Measurements from ENCODE around the gene HOXB1. TPM values are rescaled to one million over a fixed set of nuclear protein-coding genes. Genes with fewer than 3 reads are reported as not detected.
"Not testable (repeated sequence)": the region's sequence is repeated elsewhere in the genome, so short reads cannot be mapped to it uniquely, and the experiment has no call there.

Gene HOXB1
- total RNA-seq, 4 donors from 2014 or later = not detected

DNA sequence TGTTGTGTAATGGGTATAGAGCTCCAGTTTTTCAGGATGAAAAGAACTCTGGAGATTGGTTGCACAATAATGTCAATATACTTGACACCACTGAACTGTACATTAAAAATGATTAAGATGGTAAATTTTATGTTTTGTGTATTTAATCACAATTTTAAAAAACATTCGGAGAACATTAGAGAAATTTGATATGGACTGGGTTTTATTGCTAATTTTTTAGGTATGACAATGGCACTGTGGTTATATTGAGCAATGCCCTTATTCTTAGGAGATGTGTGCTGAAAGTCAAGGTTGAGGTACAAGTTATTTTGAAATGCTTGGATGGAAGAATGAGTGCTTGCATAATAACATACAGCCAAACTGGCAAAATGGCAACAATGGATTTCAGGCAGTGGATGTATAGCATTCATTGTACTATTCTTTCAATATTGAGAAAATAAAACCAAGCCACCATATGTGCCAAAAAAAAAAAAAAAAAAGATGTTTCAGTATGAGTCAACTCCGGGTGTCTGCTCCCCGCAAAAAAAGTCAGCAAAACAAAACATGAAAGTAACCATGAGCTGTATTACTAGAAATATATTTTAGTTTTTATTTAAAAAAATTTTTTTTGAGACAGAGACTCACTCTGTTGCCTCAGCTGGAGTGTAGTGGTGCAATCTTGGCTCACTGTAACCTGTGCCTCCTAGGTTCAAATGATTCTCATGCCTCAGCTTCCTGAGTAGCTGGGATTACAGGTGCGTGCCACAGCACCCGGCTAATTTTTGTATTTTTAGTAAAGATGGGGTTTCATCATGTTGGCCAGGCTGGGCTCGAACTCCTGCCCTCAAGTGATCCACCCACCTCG is 19.8 kb downstream of the HOXB1 start:
- Histone ChIP-seq H3K36me3 (no peaks in the 10 kb centered on the region), H3K9me3 (no peaks in the 10 kb centered on the region), H3K27ac (no peak overlapping the region), H3K4me3 (no peak overlapping the region), H3K4me1 (no peaks in the 10 kb centered on the region), H3K27me3 (no peaks in the 10 kb centered on the region)
- intact Hi-C loops (cut with DNase I; ENCODE audit: low total_unique reads) = no loop called here
- no peak for DNase-seq
- TF ChIP-seq, protein P1, sequence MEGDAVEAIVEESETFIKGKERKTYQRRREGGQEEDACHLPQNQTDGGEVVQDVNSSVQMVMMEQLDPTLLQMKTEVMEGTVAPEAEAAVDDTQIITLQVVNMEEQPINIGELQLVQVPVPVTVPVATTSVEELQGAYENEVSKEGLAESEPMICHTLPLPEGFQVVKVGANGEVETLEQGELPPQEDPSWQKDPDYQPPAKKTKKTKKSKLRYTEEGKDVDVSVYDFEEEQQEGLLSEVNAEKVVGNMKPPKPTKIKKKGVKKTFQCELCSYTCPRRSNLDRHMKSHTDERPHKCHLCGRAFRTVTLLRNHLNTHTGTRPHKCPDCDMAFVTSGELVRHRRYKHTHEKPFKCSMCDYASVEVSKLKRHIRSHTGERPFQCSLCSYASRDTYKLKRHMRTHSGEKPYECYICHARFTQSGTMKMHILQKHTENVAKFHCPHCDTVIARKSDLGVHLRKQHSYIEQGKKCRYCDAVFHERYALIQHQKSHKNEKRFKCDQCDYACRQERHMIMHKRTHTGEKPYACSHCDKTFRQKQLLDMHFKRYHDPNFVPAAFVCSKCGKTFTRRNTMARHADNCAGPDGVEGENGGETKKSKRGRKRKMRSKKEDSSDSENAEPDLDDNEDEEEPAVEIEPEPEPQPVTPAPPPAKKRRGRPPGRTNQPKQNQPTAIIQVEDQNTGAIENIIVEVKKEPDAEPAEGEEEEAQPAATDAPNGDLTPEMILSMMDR (IDR thresholded peaks at IDR 0.05) = no peak
- TF ChIP-seq POLR2A (IDR thresholded peaks at IDR 0.05) = no peak

DNA sequence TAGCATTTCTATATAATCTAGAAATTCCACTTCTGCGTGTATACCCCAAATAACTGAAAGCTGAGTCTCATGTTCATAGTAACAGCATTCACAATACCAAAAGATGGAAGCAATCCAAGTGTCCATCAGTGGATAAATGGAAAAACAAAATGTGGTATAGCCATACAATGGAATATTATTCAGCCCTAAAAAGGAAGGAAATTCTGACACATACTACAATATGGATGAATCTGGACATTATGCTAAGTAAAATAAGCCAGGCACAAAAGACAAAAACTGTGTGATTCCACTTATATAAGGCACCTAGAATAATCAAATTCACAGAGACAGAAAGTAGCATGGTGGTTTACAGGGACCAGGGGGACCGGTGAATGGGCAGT is 20.4 kb downstream of the HOXB1 start:
- intact Hi-C loops (cut with DNase I; ENCODE audit: low total_unique reads) = no loop called here
- Histone ChIP-seq H3K9me3 (no peaks in the 10 kb centered on the region), H3K36me3 (no peaks in the 10 kb centered on the region), H3K27ac (no peak overlapping the region), H3K4me1 (no peaks in the 10 kb centered on the region), H3K4me3 (no peak overlapping the region), H3K27me3 (no peaks in the 10 kb centered on the region)
- TF ChIP-seq, protein P1 (IDR thresholded peaks at IDR 0.05) = no peak
- no peak for TF ChIP-seq POLR2A (IDR thresholded peaks at IDR 0.05)
- no peak for DNase-seq

DNA sequence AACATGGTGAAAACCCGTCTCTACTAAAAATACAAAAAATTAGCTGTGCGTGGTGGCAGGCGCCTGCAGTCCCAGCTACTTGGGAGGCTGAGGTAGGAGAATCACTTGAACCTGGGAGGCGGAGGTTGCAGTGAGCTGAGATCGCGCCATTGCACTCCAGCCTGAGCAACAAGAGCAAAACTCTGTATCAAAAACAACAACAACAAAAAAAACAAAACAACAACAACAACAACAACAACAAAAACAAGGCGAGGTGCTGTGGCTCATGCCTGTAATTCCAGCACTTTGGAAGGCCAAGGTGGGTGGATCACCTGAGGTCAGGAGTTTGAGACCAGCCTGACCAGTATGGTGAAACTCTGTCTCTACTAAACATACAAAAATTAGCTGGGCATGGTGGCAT is 21.1 kb downstream of the HOXB1 start:
- H3K4me1 ChIP-seq; H3K27ac ChIP-seq; H3K4me3 ChIP-seq; intact Hi-C loops (cut with DNase I; ENCODE audit: low total_unique reads); H3K36me3 ChIP-seq; H3K27me3 ChIP-seq; H3K9me3 ChIP-seq; DNase-seq: not testable (repeated sequence)

DNA sequence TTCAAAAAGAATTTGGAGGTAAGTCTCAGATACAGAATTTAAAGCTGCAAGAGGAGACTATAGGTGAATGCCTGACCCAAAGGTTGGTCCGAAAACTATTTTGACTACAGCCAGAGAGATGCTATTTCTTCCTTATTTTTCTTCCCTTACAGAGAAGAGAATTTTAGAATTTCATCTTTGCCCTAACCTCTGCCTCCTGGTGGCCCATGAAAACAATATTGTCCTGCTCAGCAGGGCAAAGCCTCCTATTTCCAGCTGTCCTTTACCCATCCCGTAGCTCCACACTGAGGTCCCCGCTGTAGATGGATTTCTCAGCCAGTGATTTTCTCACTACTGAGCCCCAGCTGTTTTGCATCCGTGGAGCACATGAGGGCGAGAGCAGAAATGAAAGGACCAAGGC is 24.6 kb downstream of the HOXB1 start:
- intact Hi-C loops (cut with DNase I; ENCODE audit: low total_unique reads) = no loop called here
- Histone ChIP-seq H3K27ac (no peak overlapping the region), H3K4me1 (no peaks in the 10 kb centered on the region), H3K36me3 (no peaks in the 10 kb centered on the region), H3K9me3 (no peaks in the 10 kb centered on the region), H3K27me3 (no peaks in the 10 kb centered on the region), H3K4me3 (no peak overlapping the region)
- no peak for DNase-seq
- TF ChIP-seq, protein P1 (IDR thresholded peaks at IDR 0.05) = no peak
- no peak for TF ChIP-seq POLR2A (IDR thresholded peaks at IDR 0.05)

DNA sequence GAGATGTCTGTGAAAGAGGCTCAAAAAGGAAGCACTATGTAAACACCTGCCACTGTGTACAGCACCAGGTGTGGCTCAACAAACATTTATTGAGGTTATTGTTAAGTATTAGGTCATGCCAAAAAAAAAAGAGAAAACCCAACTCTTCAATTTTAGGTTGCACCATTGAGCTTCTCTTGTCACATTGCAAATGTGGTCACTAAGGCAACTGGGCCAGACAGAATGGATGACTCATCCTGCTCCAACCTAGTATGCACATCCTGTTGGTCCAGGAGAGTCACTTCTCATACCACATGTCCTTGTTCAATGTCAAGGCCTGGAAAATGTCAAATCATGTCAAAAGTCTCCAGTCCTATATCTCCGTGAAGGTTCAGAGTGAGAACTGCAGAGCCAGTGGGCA is 25.0 kb downstream of the HOXB1 start:
- intact Hi-C loops (cut with DNase I; ENCODE audit: low total_unique reads) = no loop called here
- no peaks in the 10 kb centered on the region for H3K4me1 ChIP-seq
- H3K27me3 ChIP-seq = no peaks in the 10 kb centered on the region
- no peak overlapping the region for H3K27ac ChIP-seq
- no peaks in the 10 kb centered on the region for H3K9me3 ChIP-seq
- DNase-seq = no peak
- TF ChIP-seq, protein P1 (IDR thresholded peaks at IDR 0.05) = no peak
- TF ChIP-seq POLR2A (IDR thresholded peaks at IDR 0.05) = no peak
- no peaks in the 10 kb centered on the region for H3K36me3 ChIP-seq
- H3K4me3 ChIP-seq = no peak overlapping the region
